Fibroblast of skin of scalp (primary cell): ENCODE data around the gene ERC1.
"Not testable (repeated sequence)": the region's sequence is repeated elsewhere in the genome, so short reads cannot be mapped to it uniquely, and the experiment has no call there.

Experiments
- DNase-seq: peaks from one replicate; pipeline ENCODE4 v3.0.0-alpha.2; 2013

Gene ERC1

DNA sequence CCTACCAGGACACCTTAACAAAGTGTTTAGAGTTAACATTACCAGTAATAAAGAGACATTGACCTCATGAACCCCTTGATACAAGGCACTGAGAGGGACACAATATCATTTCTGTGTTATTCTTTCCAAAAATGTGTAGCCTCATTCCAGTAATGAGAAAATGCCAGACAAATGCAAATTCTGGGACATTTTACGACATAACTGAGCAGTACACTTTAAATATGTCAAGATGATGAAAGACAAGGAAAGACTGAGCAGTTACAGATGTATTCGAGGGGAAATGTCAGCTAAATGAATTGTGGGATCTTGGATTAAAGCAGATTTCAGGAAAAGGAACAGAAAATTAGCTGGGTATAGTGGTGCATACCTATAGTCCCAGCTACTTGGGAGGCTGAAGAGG lies 255.6 kb downstream of the ERC1 start:
- peak; percentile 59 for DNase-seq

- no peak for DNase-seq
These were observed 259.6 kb downstream of the ERC1 start for GRCh38 chr12:1250641-1251040.

- no peak for DNase-seq
These were observed 261.7 kb downstream of the ERC1 start for GRCh38 chr12:1252758-1253157.

- DNase-seq = not testable (repeated sequence)
These were observed 264.1 kb downstream of the ERC1 start for GRCh38 chr12:1255125-1255524.

GRCh38 chr12:1255854-1256253 lies 264.8 kb downstream of the ERC1 start:
- DNase-seq = not testable (repeated sequence)

DNA sequence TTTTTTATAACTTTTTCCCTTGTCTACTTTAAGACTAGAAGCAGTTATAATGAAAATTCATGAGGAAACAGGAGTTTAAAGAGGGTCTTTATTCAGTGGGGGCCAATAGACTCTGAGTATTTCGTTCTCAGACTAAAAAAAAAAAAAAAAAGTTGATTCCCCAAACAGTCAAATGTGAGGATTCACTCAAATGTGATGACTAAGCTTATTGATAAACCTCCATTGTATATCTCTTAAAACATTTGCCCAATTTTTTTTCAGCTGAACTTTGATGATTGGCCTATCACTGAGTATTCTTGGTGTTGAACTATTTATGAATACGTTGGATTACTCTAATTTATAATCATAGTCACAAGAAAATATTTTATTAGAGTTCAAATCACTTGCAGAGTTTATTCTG lies 265.3 kb downstream of the ERC1 start:
- DNase-seq = no peak

GRCh38 chr12:1256991-1257390 lies 266.0 kb downstream of the ERC1 start:
- DNase-seq = no peak

- no peak for DNase-seq
These were observed 271.0 kb downstream of the ERC1 start for GRCh38 chr12:1262011-1262410.

- no peak for DNase-seq
These were observed 276.2 kb downstream of the ERC1 start for GRCh38 chr12:1267243-1267642.

- DNase-seq = no peak
These were observed 281.1 kb downstream of the ERC1 start for GRCh38 chr12:1272142-1272541.

GRCh38 chr12:1273051-1273450 lies 282.0 kb downstream of the ERC1 start:
- peak; percentile 22 for DNase-seq

- no peak for DNase-seq
These were observed 286.9 kb downstream of the ERC1 start for GRCh38 chr12:1277905-1278304.

DNA sequence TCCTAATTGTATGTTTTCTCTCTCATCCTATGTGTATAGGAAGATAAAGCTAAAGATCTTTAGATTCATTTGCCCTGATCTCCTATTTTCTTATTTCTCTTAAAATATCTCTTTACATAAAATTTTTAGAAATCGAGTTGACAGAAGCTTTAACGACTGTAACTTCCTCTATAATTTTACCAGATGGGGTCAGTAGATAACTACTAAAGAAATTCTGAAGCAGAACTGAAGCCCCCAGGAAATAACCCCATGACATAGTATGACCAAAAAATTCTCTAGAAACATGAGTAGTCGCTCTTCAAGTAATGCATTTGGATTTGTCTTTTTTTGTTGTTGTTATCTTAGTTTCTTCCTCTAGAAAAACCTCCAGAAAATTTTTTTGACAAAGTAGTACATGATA lies 288.0 kb downstream of the ERC1 start:
- no peak for DNase-seq

GRCh38 chr12:1280059-1280458 lies 289.0 kb downstream of the ERC1 start:
- no peak for DNase-seq

- peak; percentile 46 for DNase-seq
These were observed 290.8 kb downstream of the ERC1 start for GRCh38 chr12:1281683-1282366.

DNA sequence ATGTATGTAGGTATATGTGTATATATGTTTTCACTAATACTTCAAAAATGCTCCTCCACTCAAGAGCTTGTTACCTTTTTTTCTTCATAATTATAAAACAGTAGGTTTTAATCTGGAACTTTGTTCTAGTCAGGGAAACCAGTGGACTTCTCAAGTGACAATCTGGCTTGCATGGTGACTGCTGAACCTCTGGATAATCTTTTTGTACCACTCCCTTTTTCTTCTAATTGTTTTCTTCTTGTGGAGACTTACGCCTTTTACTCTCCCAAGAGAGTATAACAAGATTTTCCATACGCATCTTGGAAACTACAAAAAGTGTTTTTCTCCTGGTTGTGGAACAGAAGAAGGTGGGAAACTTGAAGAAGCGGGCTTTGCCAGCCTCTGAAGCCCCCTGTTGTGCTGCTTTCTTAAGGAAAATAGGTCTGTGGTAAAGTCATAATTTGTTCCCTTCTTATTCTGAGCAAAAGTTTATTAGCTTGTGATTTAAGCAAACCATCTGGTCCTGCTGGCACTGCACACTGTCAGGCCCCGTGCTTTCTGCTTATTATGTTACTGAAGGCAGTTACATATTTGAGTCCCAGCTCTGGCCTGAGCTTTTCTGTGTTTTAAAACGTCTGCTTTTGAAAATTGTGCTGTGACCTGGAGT lies 291.8 kb downstream of the ERC1 start:
- no peak for DNase-seq

DNA sequence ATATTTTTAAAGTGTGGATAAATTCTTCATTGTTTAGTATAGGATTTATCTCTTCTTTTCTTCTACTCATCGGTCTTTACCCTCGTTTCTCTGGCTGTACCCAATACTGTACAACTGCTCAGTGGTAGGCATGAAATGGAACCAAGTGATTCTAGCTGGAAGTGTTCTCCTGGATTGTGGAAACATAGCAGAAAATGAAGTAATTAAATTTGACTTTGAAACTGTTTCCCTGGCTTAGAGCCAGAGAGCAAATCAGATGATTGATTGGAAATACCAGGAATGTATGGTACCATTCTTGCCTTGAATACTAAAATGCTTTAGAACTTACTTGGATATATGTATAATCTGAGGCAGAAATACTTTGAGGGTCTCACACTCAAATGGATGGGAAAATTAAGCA lies 292.3 kb downstream of the ERC1 start:
- DNase-seq = no peak

GRCh38 chr12:1284611-1285010 lies 293.6 kb downstream of the ERC1 start:
- DNase-seq = no peak

GRCh38 chr12:1287446-1287975 lies 296.5 kb downstream of the ERC1 start:
- DNase-seq = no peak

GRCh38 chr12:1288333-1288732 lies 297.3 kb downstream of the ERC1 start:
- no peak for DNase-seq

GRCh38 chr12:1289371-1290155 lies 298.5 kb downstream of the ERC1 start:
- DNase-seq = no peak

- no peak for DNase-seq
These were observed 299.7 kb downstream of the ERC1 start for GRCh38 chr12:1290716-1291115.

- no peak for DNase-seq
These were observed 300.7 kb downstream of the ERC1 start for GRCh38 chr12:1291601-1292332.
